Activated naive CD4-positive, alpha-beta T cell treated with Interleukin-2 at 50 U/mL for 16 hours (primary cell): ENCODE data around the gene IDUA.

Experiments used
- DNase-seq: peaks from one replicate; pipeline ENCODE4 v3.0.0-alpha.2; 2020

IDUA gene

GRCh38 chr4:1001561-1002130 is 14.8 kb downstream of the IDUA start:
- DNase-seq = no peak

- DNase-seq = no peak
Measured at GRCh38 chr4:1002131-1002630, 15.3 kb downstream of the IDUA start.

GRCh38 chr4:1002631-1003251 is 15.9 kb downstream of the IDUA start:
- DNase-seq = no peak

DNA sequence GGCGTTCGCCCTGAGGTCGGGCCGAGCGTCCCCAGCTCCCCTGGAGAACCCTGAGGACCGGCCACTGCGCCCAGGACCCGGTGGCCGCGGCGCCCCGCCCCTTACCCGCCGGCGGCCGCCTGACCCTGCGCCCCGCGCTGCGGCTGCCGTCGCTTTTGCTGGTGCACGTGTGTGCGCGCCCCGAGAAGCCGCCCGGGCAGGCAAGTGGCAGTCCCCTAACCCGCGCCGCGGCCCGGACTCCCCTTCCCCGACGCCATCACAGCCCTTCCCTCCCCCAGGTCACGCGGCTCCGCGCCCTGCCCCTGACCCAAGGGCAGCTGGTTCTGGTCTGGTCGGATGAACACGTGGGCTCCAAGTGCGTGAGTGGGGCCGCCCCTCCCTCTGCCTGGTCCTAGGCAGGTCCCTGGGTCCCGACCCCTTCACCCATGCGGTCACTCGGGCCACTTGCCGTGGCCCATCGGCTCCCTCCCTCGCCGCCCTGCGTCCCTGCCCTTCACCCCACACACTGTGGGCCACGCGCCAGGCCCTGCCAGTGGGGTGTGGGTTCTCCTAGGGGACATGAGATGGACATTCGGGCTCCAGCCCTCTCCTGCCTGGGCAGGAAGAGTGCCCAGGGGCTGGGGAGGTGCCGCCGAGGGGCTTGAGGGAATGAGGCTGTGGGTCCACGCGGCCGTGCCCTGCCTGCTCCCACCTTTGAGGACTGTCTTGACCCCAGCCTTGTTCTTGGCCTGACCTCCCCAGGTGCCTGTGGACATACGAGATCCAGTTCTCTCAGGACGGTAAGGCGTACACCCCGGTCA is 16.6 kb downstream of the IDUA start:
- DNase-seq = no peak

DNA sequence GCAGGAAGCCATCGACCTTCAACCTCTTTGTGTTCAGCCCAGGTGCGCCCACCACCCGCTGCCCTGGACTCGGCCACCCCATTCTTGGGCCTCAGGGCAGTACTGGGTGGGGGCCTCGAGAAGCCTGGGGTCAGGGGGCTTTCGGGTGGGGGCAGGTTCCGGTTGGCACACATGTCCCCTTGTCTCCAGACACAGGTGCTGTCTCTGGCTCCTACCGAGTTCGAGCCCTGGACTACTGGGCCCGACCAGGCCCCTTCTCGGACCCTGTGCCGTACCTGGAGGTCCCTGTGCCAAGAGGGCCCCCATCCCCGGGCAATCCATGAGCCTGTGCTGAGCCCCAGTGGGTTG is 17.2 kb downstream of the IDUA start:
- no peak for DNase-seq

DNA sequence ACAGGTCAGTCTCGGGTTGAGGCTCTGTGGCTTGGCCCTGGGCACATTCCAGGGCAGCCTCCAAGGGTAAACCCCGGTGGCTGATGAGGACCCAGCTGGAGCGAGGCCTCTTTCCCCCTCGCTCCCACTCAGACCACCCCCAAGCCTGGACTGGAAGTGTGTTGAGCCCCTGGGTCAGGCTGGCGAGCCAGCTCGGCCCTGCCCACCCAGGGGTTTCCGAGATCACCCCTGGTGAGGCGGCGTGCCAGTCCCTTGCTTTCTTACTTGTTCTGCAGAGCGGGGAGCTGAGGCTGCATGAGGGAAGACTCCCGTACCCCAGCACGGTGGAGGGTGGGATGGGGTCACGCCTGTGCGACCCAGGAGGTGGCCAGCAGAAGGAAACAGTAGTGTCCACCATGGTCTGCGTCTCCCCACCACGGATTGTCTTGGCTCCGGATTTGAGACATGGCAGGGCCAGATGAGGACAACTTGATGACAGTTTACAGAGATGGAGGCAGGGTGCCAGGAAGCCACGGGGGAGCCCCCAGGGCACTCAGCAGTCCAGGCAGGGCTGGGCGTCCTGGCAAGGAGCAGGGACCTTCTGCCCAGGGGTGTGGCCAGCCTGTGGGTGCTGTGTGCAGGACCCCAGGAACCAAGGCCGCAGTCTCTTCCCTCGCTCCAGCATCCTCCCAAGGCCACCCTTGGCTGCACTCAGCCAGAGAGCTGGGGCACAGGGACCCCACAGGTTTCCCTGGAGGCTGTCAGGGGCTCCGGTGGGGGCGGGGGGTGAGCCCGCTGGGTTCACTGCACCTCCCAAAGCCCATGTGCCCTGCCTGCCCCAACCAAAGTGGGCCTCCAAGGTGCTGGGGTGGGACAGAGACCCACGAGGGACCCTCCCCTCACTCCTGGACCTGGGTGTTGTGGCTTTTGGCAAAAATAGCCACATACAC is 18.0 kb downstream of the IDUA start:
- DNase-seq = no peak

DNA sequence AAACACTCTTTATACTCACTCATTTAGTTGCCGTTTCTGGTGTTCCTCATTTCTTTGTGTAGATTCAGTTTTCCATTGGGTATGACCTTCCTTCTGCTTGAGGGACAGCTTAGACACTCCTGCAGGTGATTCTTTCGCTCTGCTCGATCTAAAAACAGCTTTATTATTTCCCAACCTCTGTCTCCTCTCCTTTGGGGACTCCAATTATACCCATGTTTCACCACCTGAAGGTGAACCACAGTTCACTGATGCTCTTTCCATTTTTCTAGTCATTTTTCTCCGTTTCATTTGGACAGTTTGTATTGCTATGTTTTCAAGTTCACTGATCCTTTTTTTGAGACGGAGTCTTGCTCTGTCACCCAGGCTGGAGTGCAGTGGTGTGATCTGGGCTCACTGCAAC is 20.0 kb downstream of the IDUA start:
- DNase-seq = no peak

- peak; percentile 38 for DNase-seq
Measured at GRCh38 chr4:1008840-1009541, 22.1 kb downstream of the IDUA start.

- DNase-seq = peak; percentile 71
Measured at GRCh38 chr4:1009542-1010394, 22.9 kb downstream of the IDUA start.

DNA sequence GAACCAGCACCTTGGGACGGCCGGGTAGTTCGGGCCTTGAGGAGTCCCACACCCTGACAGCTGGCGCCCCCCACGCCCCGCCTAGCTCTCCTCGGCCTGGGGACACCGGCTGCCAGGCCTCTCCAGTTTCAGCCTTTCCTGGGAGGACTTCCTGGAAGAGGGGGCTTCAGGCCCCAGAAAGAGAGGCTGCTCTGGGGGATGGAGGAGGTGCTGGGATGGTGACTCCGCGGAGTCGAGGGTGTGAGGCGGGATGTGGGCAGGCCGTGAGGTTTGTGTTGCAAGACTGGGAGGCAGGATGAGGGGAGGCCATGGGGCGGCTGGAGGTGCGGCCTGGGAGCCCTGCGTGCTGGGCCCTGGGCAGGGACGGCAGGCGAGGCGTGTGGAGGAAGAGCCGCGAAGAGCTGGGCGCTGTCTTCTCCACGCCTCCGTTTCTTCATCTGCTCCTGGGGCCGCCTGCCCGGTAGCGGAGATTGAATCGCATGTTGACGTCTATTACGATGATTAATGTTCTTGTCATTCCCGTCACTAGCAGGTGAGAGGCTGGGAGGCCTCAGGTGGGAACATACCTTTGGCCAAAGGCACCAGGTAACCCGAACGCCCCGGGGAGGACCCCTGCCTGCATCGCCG is 23.7 kb downstream of the IDUA start:
- peak; percentile 71 for DNase-seq

- peak; percentile 91 for DNase-seq
Measured at GRCh38 chr4:1011022-1011665, 24.3 kb downstream of the IDUA start, which contains the start of gene FGFRL1. TSS of gene FGFRL1 (plus strand) at chr4:1011626. CDS start at chr4:1012486, 860 bp downstream.

DNA sequence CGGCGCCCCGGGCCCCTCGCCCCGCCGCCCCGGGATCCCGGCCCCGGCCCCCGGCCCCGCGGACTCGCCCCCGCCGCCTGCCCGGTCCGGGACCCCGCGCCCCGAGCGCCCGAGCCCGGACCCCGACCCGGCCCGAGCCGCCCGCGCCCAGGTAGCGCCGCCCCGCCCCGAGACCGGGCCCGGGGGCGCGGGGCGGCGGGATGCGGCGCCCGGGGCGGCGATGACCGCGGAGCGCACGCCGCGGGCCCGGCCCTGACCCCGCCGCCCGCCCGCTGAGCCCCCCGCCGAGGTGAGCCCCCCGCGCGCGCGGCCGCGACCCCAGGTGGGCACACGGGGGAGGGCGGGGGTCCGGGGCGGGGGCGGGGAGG is 24.8 kb downstream of the IDUA start:
- no peak for DNase-seq

DNA sequence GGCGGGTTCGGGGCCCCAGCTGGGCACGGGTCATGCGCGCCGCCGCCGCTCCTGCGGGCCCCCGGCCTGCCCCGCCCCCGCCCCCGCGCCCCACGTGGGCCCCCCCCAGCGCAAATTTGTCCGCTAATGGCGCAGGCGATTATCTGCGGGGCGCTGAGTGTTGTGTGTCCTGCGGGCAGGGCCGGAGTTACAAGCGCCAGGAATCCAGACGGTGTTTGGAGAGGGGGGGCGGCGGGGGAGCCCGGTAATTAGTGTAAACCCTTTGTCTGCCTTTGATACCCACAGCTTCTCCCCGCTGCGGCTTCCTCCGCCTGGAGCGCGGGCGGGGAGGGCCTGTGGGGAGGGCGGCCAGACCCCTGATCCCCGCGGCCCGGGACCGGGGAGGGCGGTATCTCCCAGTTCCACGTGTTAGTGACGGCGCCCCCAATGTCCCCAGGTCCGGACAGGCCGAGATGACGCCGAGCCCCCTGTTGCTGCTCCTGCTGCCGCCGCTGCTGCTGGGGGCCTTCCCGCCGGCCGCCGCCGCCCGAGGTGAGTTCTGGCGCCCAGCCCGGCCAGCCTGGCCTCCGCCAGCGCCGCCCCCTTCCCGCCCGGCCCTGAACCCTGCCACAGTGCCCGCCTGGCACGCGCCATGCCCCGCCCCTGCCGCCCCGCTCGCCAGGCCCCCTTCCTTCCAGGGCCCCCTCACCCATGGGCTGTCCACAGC is 25.3 kb downstream of the IDUA start:
- DNase-seq = peak; percentile 36

- DNase-seq = no peak
Measured at GRCh38 chr4:1013225-1014073, 26.6 kb downstream of the IDUA start.

- no peak for DNase-seq
Measured at GRCh38 chr4:1014291-1015167, 27.7 kb downstream of the IDUA start.

DNA sequence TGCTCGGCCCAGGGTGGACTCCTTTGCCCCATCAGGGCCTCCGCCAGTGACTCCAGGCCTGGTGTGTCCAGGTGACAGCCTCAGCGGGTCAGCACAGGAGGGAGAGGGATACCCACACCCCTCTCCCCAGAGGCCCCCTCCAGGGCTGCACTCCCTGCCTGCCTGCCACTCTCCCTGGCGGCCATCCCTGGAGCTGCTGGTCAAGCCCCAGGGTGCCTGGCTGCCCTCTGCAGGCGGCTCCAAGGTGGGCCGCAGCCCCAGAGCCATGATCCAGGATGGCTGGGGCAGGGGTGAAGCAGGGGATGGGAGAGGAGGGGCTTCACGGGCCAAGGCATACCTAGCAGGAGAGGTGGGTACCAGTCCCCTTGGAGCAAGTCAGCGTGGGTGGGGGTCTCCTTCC is 28.3 kb downstream of the IDUA start:
- DNase-seq = no peak

GRCh38 chr4:1015746-1016145 is 28.9 kb downstream of the IDUA start:
- no peak for DNase-seq

DNA sequence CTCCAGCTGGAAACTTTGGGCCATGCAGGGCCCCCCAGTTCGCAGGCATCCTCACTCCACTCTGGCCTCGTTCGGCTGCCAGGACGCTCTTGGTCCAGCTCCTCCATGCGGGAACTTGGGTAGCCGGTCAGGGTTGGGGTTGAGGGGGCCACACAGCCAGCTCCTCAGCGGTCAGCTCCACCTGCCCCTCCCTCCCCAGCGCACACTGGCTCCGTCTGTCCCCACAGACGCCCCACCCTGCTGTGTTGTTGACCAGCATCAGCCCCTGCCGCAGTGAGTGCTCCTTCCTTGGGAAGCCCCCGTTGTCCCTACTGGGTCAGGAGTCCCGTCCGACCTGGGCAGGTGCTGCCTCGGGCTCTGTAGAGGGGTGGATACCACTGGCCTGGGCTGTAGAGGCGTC is 30.4 kb downstream of the IDUA start:
- DNase-seq = no peak
